Stimulated activated CD8-positive, alpha-beta memory T cell treated with anti-CD3 and anti-CD28 coated beads, Interleukin-4, amount 100 ng/mL, for 4 hours (primary cell): ENCODE measurements around the gene DDX31.

ENCODE experiments used
- DNase-seq, 2 donors: peaks; one replicate each; pipeline ENCODE4 v3.0.0-alpha.2; 2020; ENCODE audit warnings: low read depth in 2 of 2, low spot score in 1 of 2

DDX31 gene

GRCh38 chr9:132638240-132638639 is 31.5 kb downstream of the DDX31 start:
- DNase-seq = no peak

DNA sequence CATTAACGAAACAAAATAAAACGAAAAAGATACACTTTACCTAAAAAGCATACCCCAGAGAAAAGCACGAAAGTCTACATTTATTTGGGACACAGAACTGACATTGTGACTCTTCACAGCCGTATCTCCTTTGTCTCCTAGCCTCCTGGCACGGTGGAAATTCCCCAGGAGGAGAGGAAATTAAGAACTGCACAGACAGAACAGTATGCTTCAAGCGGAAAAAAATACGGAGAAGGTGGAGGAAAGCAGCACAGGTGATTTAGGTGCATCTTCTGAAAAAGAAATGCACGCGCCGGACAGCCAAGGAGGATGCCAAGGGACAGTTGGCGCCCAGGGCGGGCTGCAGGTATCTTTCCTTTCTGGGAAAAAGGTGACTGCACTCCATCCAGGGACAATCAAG is 32.0 kb downstream of the DDX31 start:
- no peak for DNase-seq

DNA sequence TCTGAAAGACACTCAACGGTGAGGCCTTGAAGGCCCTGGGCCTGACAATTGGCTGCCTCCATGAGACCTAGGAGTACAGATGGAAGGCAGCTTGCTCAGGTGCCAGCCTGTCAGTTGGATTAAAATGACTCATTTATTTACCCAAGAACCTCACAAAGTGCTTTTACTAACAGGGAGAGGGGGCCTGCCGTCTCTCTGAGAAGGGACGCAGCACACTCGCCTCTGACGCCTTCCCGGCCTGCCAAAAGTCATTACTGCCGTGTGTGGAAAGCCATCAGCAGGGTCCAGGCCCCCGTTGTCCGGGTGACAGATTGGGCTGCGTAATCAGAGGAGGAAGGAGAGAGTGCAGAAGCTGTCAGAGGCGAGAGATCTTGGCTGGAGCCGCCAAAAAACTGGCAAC is 32.4 kb downstream of the DDX31 start:
- no peak for DNase-seq

- DNase-seq = no peak
These were observed 35.5 kb downstream of the DDX31 start for GRCh38 chr9:132634327-132634726.

DNA sequence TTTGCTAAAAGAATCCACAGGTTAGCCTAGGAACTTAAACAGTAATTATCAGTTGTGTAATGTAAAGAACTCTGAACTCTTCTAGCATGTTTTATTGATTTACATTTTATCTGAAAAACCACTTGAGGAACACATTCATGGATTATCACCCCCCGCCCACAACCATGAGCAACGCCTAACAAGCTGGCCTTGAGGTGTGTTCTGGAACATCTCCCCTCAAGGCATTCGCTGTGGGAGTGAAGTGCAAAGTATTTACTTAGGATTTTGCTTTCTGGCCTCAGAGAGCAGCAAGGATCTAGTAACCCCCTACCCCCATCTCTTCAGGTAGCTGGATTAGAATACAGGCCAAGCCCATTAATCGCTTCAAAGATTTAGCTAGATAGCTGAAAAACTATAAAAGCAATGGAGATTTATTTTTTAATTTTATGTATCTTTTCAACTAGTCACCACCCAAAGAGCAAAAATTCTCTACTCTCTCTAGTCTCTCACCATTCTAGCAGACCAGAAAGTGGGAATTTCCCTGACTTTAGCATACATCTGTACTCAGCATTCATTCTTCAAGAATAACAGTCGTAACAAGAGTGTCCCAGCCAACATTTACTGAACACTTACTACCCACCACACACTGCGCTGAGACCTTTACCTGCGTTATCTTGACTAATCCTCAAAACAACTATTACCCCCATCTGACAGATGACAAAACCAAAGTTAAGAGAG is 37.2 kb downstream of the DDX31 start:
- no peak for DNase-seq

- no peak for DNase-seq
These were observed 38.1 kb downstream of the DDX31 start for GRCh38 chr9:132631685-132632084.

GRCh38 chr9:132631280-132631679 is 38.5 kb downstream of the DDX31 start:
- DNase-seq = no peak

DNA sequence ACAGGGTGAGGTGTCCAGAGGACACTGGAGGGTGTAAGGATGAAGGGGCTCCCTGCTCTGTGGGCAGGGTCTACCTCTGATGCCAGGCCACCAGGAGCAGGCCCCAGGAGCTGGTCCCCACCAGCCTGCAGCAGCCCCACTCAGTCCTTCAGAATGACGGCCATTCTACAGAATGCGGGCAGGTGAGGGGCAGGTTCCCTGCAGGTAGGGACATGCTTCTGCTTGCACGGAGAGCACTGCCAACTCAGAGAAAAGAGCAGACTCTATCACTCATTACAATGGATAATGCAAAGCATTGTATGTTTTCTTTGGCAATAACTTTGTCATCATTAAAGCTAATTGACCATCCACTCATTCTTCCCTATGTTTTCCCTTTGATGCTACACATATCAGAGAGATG is 39.0 kb downstream of the DDX31 start:
- no peak for DNase-seq

DNA sequence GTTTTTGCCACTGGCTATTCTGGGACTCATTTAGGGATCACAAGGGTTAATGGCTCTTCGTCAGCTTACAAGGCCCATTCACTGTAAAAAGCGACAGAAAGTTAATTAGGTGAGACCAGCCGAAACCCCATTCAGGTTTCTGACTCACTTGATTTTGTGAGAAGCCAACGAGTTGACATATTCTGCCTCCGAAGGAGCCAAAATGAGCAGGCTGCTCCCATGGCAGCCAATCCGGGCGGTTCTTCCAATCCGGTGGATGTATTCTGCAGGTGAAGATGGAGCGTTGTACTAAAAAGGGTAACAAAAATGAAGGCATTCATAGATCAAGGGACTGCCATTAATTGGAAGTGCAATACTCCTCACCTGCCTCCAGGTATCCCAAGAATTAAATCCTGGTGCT is 39.7 kb downstream of the DDX31 start:
- no peak for DNase-seq

DNA sequence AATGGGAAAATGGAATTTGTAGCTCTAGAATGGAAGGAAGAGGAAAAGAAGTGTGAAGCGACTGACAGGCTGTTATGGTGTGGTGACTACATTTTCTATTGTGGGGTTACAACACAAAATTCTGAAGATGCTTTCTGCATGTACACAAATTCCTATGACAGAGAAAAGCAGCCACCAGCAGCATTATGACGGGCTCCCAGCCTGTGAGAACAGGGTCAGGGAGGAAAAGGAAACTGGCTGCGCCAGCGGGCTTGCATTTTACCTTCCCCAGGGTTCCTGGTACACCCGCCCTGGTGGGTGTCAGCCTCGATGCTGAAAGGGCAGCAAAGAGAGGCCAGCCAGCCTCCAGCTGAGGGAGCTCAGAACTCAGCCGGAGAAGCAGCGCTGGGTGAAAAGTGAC is 41.0 kb downstream of the DDX31 start:
- DNase-seq = no peak

- no peak for DNase-seq
These were observed 42.2 kb downstream of the DDX31 start for GRCh38 chr9:132627594-132627993.

GRCh38 chr9:132627106-132627505 is 42.7 kb downstream of the DDX31 start:
- DNase-seq = no peak

DNA sequence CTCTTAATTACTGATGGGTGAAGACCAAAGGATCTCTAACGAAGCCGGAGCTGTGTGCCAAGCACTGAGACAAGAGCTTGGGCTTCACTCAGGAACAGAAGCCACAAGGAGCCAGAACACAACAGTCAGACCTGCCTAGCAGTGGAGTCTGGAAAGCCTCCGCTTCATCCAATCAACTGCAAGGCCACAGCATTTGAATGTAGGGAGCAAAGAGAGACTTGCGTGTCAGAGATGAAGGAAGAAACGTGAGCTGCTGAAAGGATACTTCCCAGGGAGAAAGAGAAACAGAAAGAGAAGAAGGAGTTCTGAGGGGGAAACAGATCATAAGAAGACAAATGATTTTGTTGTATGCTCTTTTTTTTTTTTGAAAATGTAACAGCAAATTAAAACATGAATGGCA is 43.5 kb downstream of the DDX31 start:
- no peak for DNase-seq

DNA sequence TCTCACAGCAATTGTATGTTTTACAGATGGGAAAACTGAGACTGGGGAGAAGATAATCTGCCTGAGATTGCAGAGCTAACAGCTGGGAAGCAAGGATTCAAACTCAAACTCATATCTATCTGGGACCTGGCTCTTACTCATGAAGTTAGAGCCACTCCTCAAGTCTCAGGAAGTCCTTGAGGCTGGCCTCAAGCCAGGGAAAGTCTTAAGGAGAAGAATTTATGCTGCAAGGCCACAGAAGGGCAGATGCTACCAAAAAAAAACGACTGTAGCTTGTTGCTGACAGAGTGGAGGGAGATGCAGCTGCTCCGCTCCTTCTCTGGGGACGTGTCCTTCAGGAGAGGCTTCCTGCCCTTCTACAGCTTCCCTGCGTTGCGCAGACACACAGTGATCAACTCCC is 47.6 kb downstream of the DDX31 start:
- no peak for DNase-seq

DNA sequence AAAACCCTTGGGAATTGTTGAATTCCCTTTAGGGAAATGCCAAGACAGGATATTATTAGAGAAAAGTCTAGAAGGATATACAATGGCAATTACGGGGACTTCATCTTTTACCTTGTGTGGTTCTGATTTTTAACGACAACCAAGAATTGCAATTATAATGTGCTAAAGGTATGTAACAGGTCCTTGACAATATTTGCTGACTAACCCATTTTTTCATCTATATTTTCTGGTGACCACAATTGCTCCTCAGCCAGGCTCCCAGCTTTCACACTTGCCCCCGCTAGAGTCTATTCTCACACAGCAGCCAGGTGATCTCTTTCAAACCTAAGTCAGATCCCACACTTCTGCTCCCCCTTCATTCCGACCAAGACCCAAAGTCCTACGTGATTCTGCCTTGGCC is 53.1 kb downstream of the DDX31 start:
- no peak for DNase-seq

DNA sequence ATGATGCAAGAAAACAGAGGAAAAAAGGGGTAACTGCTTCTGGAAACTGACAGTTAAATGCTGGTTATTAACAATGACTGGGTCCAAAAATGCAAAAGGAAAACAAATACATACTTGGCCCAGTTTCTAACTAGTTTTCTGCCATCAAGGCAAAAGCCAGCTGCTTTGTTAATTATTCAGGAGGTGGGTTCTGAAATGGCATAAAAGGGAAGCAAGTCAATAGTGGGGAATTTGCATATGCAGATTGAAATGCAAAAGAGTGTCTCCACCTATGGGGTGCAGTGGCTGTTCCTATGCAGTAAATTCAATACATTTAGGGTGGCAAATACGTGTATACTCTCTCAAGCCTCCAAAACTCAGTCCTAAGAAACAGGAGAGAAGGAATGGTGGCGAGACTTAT is 54.0 kb downstream of the DDX31 start:
- no peak for DNase-seq

DNA sequence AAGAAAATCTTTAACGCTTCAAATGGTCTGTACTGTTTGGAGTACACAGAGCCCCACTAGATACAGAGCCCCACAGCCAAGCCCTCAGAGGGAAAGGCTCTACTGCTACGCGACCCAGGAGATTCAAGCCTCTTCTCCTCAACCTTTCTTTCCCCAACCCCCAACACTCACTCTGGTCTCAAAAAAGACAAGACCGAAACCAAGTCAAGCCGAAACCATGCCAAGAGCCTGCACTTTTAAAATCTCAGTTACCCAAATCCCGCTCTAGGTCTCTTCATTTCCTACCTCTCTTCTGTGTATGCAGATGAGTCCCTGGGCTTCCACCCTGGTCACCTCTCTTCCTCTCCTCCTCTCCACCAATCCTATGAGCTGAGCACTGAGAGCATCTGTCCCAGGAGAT is 55.5 kb downstream of the DDX31 start:
- no peak for DNase-seq

DNA sequence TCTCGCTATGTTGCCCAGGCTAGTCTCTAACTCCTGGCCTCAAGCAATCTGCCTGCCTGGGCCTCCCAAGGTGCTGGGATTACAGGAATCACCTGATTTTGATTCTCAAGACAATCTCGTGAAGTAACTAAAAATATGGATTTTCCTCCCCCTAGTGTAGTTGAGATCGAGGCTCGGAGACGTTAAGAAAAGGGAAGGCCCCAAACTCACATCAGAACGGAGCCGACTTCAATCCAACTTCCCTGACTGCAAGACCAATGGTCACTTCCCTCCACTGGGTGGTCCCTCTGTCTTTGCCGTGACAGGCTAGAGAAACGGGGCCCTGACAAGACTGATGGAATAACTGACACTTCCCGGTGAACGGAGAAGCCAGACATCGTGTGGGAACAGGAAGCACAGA is 59.1 kb downstream of the DDX31 start:
- no peak for DNase-seq

- DNase-seq = no peak
These were observed 60.0 kb downstream of the DDX31 start for GRCh38 chr9:132609829-132610228.

- DNase-seq = no peak
These were observed 60.6 kb downstream of the DDX31 start for GRCh38 chr9:132609184-132609583.

DNA sequence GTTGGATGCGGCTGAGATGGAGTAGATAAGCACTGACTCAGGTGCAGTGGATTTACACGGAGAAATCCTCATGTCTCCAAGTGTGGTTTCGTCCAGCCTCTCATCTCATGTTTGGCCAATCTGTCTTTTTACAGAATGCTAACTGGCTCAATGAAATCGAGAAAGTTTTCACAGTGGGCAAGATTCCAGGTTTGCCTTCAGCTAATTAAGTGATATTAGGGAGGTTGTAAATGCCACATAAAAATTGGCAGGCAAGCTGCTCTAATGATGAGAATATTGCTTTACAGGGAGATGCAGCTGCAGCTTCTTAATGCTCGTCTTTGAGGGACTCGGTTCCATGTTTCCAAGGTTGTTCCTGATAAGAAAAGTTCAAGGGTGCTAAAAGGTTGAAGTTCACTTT is 63.7 kb downstream of the DDX31 start:
- no peak for DNase-seq

DNA sequence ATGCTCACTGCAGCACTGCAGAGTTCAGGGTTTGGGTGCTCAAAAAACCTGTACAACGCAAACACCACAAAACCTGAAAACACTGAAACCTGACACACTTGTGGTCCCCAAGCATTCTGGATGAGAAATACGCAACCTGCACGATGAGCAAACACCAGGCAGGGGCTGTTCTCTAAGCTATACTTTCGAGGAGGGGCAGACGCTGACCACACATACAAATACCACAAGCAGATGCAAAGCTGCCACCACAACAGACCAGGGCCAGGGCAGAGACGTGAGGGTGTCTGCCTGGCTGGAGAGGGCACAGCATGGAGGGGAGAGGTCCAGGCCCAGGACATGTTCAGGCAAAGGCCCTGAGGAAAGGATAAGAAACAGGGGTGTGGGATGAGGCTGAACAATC is 64.4 kb downstream of the DDX31 start:
- no peak for DNase-seq

- no peak for DNase-seq
These were observed 67.6 kb downstream of the DDX31 start for GRCh38 chr9:132602207-132602606.
